Measurements from ENCODE around the gene IGFBP4. TPM values are rescaled to one million over a fixed set of nuclear protein-coding genes. Genes with fewer than 3 reads are reported as not detected.

Gene IGFBP4
- total and polyA plus RNA-seq, 2 donors (not counting 1 experiment from before 2014, with no cell fraction given) = 436 to 1,130 TPM

DNA sequence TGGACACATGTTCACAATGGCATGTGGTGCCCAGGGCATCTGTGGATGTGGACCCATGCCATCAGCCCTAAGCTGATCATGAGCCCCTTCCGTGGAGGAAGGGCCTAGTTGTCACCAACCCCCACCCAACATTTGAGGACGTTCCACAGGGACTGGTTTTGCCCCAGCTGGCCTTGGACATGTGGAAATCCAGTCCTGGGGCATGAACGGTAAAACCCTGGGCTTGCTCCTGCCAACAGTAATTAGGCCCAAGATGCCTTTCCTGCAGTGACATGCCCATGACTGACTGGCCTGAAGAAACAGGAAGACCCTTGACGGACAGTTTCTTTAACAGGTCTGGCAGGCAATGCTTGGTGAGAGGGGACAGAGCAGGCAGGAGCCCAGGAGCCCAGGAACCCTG, 50.4 kb downstream of the IGFBP4 start:
- H3K4me1 ChIP-seq (ENCODE audit: control insufficient read depth, extremely low read depth, insufficient read depth, low read length) = peaks cover 12% of the 10 kb centered on the region
- no peaks in the 10 kb centered on the region for H3K9me3 ChIP-seq (ENCODE audit: control insufficient read depth, insufficient read depth, low read depth, low read length)
- no peak overlapping the region for H3K4me2 ChIP-seq (ENCODE audit: extremely low read depth, insufficient read depth, low read length)
- H3K9ac ChIP-seq (ENCODE audit: insufficient read depth, low read length) = no peak overlapping the region
- no peak overlapping the region for H3K27ac ChIP-seq (ENCODE audit: insufficient read depth, low read length)
- TF ChIP-seq, protein P1, sequence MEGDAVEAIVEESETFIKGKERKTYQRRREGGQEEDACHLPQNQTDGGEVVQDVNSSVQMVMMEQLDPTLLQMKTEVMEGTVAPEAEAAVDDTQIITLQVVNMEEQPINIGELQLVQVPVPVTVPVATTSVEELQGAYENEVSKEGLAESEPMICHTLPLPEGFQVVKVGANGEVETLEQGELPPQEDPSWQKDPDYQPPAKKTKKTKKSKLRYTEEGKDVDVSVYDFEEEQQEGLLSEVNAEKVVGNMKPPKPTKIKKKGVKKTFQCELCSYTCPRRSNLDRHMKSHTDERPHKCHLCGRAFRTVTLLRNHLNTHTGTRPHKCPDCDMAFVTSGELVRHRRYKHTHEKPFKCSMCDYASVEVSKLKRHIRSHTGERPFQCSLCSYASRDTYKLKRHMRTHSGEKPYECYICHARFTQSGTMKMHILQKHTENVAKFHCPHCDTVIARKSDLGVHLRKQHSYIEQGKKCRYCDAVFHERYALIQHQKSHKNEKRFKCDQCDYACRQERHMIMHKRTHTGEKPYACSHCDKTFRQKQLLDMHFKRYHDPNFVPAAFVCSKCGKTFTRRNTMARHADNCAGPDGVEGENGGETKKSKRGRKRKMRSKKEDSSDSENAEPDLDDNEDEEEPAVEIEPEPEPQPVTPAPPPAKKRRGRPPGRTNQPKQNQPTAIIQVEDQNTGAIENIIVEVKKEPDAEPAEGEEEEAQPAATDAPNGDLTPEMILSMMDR (conservative IDR thresholded peaks at IDR 0.05 in 1 of 2, IDR thresholded peaks at IDR 0.05 in 1 of 2; ENCODE audit: low read depth in 1 of 2, low read length in 2 of 2) = no peak
- TF ChIP-seq EZH2 (IDR thresholded peaks at IDR 0.05; ENCODE audit: low read length, missing control alignments) = no peak
- H2AFZ ChIP-seq (ENCODE audit: low read length) = no peak overlapping the region
- no peaks in the 10 kb centered on the region for H3K27me3 ChIP-seq (ENCODE audit: control insufficient read depth, insufficient read depth, low read length)
- H3K36me3 ChIP-seq (ENCODE audit: control insufficient read depth, insufficient read depth, low read length) = no peaks in the 10 kb centered on the region
- H3K4me3 ChIP-seq (replicated peaks in 1 of 4; ENCODE audit: control extremely low read depth in 1 of 4, insufficient read depth in 1 of 4, low read depth in 3 of 4, low read length in 4 of 4) = no peak overlapping the region
- no peaks in the 10 kb centered on the region for H3K79me2 ChIP-seq (ENCODE audit: control insufficient read depth, insufficient read depth, low read length)
- DNase-seq (ENCODE audit: low read depth in 2 of 2) = no peak
- H4K20me1 ChIP-seq (ENCODE audit: control insufficient read depth, extremely low read depth, insufficient read depth, low read length) = no peaks in the 10 kb centered on the region

DNA sequence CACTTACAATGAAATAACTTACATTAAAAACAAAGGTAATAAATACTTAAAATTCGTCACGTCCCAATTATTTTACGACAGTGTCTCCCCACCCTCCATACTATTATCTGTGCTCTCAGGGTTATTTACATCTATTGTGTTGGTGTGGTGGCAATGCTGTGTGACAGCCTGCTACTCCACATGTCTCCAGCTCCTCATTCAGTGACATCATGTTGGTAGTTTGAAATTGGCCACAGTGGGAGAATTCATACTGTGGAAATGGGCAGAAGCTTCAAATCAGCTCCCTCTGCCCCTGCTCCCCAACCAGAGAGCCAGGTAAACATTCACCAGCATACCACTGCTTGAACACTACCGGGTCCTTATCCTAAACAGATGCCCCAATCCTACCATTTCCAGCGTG, 51.9 kb downstream of the IGFBP4 start:
- Histone ChIP-seq H3K4me2 (ENCODE audit: extremely low read depth, insufficient read depth, low read length) (no peak overlapping the region), H3K4me1 (ENCODE audit: control insufficient read depth, extremely low read depth, insufficient read depth, low read length) (peaks cover 15% of the 10 kb centered on the region), H3K9me3 (ENCODE audit: control insufficient read depth, insufficient read depth, low read depth, low read length) (no peaks in the 10 kb centered on the region), H3K79me2 (ENCODE audit: control insufficient read depth, insufficient read depth, low read length) (no peaks in the 10 kb centered on the region), H3K27ac (ENCODE audit: insufficient read depth, low read length) (no peak overlapping the region), H3K9ac (ENCODE audit: insufficient read depth, low read length) (no peak overlapping the region), H4K20me1 (ENCODE audit: control insufficient read depth, extremely low read depth, insufficient read depth, low read length) (no peaks in the 10 kb centered on the region), H3K36me3 (ENCODE audit: control insufficient read depth, insufficient read depth, low read length) (no peaks in the 10 kb centered on the region), H3K4me3 (replicated peaks in 1 of 4; ENCODE audit: control extremely low read depth in 1 of 4, insufficient read depth in 1 of 4, low read depth in 3 of 4, low read length in 4 of 4) (no peak overlapping the region), H2AFZ (ENCODE audit: low read length) (no peak overlapping the region), H3K27me3 (ENCODE audit: control insufficient read depth, insufficient read depth, low read length) (no peaks in the 10 kb centered on the region)
- no peak for DNase-seq (ENCODE audit: low read depth in 2 of 2)
- TF ChIP-seq, protein P1 (conservative IDR thresholded peaks at IDR 0.05 in 1 of 2, IDR thresholded peaks at IDR 0.05 in 1 of 2; ENCODE audit: low read depth in 1 of 2, low read length in 2 of 2) = no peak
- TF ChIP-seq EZH2 (IDR thresholded peaks at IDR 0.05; ENCODE audit: low read length, missing control alignments) = no peak

DNA sequence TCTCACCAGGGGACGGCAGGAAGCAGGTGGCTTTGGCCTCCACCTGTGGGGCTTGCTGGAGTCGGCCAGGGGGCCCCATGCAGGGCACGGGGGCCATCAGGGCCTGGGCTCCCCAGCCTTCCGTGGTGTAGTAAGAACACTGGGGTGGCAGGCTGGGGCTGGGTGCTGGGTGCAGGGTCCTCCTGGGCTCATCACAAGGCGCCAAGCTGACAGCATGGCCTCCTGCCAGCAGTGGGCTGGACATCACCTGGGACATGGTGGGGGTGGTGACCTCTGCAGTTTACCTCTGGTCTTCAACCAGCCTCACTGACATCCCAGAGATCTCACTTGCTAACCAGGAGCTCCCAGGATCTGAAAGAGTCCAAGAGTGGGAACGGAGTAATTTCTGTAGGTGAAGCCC, 52.9 kb downstream of the IGFBP4 start:
- H4K20me1 ChIP-seq (ENCODE audit: control insufficient read depth, extremely low read depth, insufficient read depth, low read length) = no peaks in the 10 kb centered on the region
- no peak overlapping the region for H3K4me2 ChIP-seq (ENCODE audit: extremely low read depth, insufficient read depth, low read length)
- no peaks in the 10 kb centered on the region for H3K9me3 ChIP-seq (ENCODE audit: control insufficient read depth, insufficient read depth, low read depth, low read length)
- no peaks in the 10 kb centered on the region for H3K36me3 ChIP-seq (ENCODE audit: control insufficient read depth, insufficient read depth, low read length)
- H3K79me2 ChIP-seq (ENCODE audit: control insufficient read depth, insufficient read depth, low read length) = no peaks in the 10 kb centered on the region
- H2AFZ ChIP-seq (ENCODE audit: low read length) = no peak overlapping the region
- no peaks in the 10 kb centered on the region for H3K27me3 ChIP-seq (ENCODE audit: control insufficient read depth, insufficient read depth, low read length)
- H3K27ac ChIP-seq (ENCODE audit: insufficient read depth, low read length) = no peak overlapping the region
- TF ChIP-seq EZH2 (IDR thresholded peaks at IDR 0.05; ENCODE audit: low read length, missing control alignments) = no peak
- TF ChIP-seq, protein P1 (conservative IDR thresholded peaks at IDR 0.05 in 1 of 2, IDR thresholded peaks at IDR 0.05 in 1 of 2; ENCODE audit: low read depth in 1 of 2, low read length in 2 of 2) = no peak
- no peak for DNase-seq (ENCODE audit: low read depth in 2 of 2)
- H3K4me1 ChIP-seq (ENCODE audit: control insufficient read depth, extremely low read depth, insufficient read depth, low read length) = peaks cover 7% of the 10 kb centered on the region
- no peak overlapping the region for H3K4me3 ChIP-seq (replicated peaks in 1 of 4; ENCODE audit: control extremely low read depth in 1 of 4, insufficient read depth in 1 of 4, low read depth in 3 of 4, low read length in 4 of 4)
- no peak overlapping the region for H3K9ac ChIP-seq (ENCODE audit: insufficient read depth, low read length)
